Esophagus muscularis mucosa (tissue), 4 donors: ENCODE results near the gene DUSP7.

Source experiments
- CTCF ChIP-seq, 3 experiments: fragments of 200-600 bp in 2 of 3; fragments of 450-650 bp in 1 of 3; sonication (generic) in 2 of 3; IDR thresholded peaks; one replicate each; pipeline ENCODE4 v1.5.1; 2017 to 2019; ENCODE audit warnings: antibody characterized with exemption in 3 of 3, mild to moderate bottlenecking in 2 of 3, moderate library complexity in 1 of 3
- EP300 ChIP-seq: sonication (generic); formaldehyde crosslinking; IDR thresholded peaks from one replicate; pipeline ENCODE4 v1.6.1; 2017; ENCODE audit warnings: antibody characterized with exemption
- POLR2A ChIP-seq: fragments of 450-650 bp; IDR thresholded peaks from one replicate; pipeline ENCODE4 v1.6.1; 2017; ENCODE audit warnings: antibody characterized with exemption, moderate library complexity, mild to moderate bottlenecking, low read depth
- POLR2AphosphoS5 ChIP-seq, 2 donors: sonication (generic); formaldehyde crosslinking; IDR thresholded peaks; one replicate each; pipeline ENCODE4 v1.6.1; 2017; ENCODE audit warnings: antibody characterized with exemption in 2 of 2

GRCh38 chr3:52029053-52029452 lies 27.3 kb downstream of the DUSP7 start:
- TF ChIP-seq POLR2AphosphoS5 (IDR thresholded peaks at IDR 0.05) (no peak), CTCF (IDR thresholded peaks at IDR 0.05) (no peak), POLR2A (no peak), EP300 (no peak)
